Stimulated activated CD4-positive, alpha-beta T cell treated with anti-CD3 and anti-CD28 coated beads, Interleukin-4, amount 100 ng/mL, for 48 hours (primary cell): Measurements from ENCODE around the gene THUMPD3.

Experiments used
- DNase-seq, 2 donors: peaks; one replicate each; pipeline ENCODE4 v3.0.0-alpha.2; 2020; ENCODE audit warnings: low read depth in 2 of 2

The THUMPD3 gene, protein sequence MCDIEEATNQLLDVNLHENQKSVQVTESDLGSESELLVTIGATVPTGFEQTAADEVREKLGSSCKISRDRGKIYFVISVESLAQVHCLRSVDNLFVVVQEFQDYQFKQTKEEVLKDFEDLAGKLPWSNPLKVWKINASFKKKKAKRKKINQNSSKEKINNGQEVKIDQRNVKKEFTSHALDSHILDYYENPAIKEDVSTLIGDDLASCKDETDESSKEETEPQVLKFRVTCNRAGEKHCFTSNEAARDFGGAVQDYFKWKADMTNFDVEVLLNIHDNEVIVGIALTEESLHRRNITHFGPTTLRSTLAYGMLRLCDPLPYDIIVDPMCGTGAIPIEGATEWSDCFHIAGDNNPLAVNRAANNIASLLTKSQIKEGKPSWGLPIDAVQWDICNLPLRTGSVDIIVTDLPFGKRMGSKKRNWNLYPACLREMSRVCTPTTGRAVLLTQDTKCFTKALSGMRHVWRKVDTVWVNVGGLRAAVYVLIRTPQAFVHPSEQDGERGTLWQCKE

DNA sequence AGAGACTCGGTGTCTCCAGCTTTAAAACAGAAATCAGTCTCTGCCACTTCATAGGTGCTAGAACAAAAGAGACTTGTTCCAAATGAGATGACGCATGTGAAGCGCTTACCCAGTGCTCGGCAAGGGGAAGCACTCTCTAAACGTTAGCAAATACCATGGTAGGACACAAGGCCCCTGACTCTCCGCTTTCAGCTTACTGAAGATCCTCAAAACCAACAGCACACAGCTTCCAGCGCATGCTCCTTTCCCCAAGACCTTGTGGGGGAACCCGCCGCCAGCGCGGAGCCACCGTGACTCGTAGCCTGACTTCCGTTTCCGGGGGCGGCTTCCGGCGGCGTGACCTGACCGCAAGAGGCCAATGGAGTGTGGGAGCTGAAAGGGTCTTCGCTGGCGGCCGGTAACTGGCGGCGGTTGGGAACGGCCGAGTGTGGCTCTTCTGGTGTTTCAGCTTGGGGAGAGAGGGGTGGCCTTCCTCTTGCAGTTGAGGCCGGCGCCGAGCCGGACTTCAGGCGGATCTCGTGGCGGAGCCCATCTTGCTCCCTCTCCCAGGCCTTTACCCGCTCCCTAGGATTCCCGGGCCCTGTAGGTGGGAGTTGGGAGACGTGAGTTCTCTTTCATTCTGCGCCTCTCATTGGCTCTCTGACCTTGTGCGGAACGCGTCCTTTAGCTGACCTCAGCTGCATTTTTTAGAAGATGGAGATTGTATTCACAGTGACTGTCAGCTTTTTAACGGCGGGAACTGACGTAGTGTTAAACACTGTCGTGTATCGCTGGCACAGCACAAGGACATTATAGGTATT is at the start of gene THUMPD3:
Gene THUMPD3 (plus strand): TSS at position 324 of the 800 bp plus-strand sequence. CDS start 2,015 bp downstream, outside the sequence.
- DNase-seq: peak; percentile 87 to 93

GRCh38 chr3:9314796-9315195 is 48.1 kb upstream of the THUMPD3 start:
- no peak for DNase-seq

GRCh38 chr3:9316881-9317361 is 45.9 kb upstream of the THUMPD3 start:
- no peak for DNase-seq

DNA sequence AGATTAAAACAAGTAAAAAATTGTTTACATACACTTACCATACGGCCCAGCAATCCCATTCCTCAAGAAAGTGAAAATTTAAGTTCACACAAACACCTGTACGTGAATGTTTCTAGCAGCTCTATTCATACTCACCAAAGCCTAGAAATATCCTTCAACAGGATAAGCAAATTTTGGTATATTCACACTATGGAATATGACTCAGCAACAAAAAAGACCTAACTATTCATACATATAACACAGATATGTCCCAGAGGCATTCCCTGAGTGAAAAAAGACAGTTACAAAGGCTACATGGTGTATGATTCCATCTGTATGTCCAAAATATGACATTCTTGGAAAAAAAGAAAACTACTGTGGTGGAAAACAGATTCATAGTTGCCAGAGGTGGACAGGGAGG is 40.1 kb upstream of the THUMPD3 start:
- DNase-seq: no peak

GRCh38 chr3:9324944-9325343 is 37.9 kb upstream of the THUMPD3 start:
- no peak for DNase-seq

DNA sequence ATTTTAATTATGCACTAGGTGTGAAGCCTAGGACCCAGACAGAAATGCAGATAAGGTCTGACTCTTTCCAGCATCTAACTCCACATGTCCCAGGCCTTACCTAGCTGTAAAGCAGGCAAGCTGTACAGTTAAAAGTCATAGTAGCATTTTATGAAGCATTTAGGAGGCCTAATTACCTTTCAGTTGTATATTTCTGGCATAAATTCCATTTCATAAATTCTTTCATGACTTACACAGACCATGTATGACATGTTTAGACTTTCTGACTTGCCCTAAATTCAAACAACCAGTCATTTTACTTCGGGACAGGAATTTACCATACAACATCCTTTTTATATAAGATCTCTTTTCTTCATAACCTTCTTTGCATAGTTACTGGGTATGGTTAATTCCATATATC is 35.3 kb upstream of the THUMPD3 start:
- no peak for DNase-seq

DNA sequence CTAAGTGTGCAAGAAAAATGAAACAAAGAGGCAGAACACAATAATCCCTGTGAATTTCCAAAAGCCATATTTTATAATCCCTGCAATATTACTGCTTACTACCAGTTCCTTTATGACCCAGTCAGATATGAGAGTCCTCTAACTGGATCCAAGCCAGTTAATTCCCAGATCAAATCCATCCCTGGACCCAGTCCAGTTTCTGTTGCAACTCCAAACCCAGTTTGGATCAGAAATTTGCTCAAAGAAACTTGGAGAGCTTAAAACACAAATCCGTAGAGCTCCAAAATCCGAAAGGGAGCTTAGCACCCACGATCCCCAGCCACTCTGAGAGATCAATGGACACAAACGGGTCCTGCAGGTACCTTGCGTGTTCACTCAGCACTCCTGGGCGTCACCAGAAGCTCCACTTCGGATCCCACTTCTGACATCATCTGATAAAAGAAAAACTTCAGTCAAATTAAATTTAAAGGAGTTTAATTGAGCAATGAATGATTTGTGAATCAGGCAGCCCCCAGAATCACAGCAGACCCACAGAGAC is 32.6 kb upstream of the THUMPD3 start:
- no peak for DNase-seq

GRCh38 chr3:9331171-9331570 is 31.7 kb upstream of the THUMPD3 start:
- DNase-seq: no peak

- no peak for DNase-seq
Measured at GRCh38 chr3:9332250-9333030, 30.4 kb upstream of the THUMPD3 start.

- no peak for DNase-seq
Measured at GRCh38 chr3:9339761-9340471, 22.9 kb upstream of the THUMPD3 start.

DNA sequence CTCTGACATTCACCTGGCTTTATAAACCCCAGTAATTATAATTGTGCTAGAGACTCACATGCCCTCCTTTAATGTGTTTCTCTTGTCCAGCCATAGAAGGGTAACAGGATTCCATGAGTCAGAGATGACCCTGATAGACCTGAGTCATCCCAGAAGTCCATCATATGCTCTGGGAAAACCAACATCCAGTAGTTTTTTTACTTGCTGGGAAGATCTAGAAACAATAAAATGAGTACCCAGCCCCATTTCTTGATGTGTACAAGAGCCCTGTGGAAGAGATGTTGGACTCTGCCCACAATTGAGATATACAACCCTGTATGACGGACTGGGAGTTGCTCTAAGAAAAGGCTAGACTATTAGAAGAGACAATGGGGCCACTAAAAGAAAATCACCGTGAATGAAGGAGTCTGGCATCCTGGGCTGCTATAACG is 22.4 kb upstream of the THUMPD3 start:
- no peak for DNase-seq

GRCh38 chr3:9342696-9343095 is 20.2 kb upstream of the THUMPD3 start:
- DNase-seq: no peak

GRCh38 chr3:9343115-9343514 is 19.7 kb upstream of the THUMPD3 start:
- DNase-seq: no peak

DNA sequence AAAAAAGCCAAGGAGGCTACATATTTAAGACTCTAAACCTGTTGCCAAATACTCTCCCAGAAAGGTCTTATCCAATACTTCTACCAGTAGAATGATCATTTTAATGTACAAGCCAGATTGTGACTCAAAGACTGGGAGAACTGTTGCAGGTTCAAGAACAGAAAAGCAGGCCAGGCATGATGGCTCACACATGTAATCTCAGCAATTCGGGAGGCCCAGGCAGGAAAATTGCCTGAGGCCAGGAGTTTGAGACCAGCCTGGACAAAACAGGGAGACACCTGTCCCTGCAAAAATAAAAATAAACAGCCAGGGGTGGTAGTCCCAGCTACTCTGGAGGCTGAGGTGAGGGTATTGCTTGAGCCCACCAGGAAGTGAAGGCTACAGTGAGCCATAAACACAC is 17.8 kb upstream of the THUMPD3 start:
- no peak for DNase-seq

GRCh38 chr3:9346141-9346540 is 16.7 kb upstream of the THUMPD3 start:
- no peak for DNase-seq

GRCh38 chr3:9347081-9347480 is 15.8 kb upstream of the THUMPD3 start:
- no peak for DNase-seq

DNA sequence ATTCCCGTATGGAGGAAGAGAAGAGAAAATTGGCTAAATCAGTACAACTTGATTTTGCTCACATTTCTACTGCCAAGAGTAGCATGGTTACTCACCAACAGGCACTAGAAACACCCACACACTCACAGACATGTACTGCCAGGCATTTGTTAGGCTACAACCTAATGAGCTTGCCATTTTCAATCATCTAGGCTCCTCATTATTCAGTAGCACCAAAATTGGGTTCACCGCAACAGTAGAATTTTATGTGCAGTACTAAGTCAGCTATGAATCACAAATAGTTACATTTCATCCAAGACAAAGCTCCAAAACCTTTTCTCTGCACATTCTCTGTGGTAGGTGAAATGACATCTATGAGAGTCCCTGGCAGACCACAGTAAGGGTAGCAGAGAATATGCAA is 15.0 kb upstream of the THUMPD3 start:
- no peak for DNase-seq

DNA sequence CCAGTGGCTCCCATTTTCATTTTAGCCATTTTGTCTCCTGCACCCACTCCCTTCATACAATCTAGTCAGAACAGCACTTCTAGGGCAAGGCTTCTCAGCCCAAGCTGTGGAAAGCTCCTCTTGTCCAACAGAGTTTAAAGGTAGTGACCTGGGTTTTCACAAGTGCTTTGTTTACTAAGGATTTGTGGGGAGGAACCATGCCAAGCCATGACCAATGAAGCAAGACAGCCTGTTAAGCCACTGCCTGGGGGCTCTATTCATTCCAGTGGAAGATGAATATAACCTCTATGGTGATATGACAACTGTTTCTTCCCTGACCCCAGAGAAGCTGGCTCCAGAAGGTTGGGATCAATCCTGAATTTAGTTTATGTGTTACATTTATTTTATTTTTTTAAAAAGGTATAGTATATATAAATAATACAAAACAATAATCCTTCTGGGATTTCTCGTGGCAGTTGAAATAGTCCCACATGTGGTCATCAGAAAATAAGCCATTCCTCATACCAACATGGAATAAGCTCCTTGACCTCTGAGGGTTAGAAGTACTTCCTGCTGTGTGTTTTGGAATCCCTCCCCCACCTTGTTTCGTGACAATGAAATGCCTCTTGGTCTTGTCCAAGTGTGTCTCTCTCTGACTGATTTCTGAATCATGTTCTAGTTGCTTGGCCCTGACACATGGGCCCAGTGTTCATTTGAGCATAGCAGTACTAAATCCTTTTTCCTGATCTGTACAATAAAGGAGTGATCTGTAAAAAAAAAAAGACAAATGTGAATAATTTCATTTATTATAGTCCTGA is 13.3 kb upstream of the THUMPD3 start:
- no peak for DNase-seq

GRCh38 chr3:9351709-9352126 is 11.1 kb upstream of the THUMPD3 start:
- no peak for DNase-seq
